Lung (tissue), 12 donors: ENCODE results near the gene CAMK1G. TPM values are rescaled to one million over a fixed set of nuclear protein-coding genes. Genes with fewer than 3 reads are reported as not detected.

Experiments used
- ATAC-seq: fragments of 200-7000 bp; cut with Tn5 transposase; one replicate; pipeline ENCODE4 v1.9.1; 2020; ENCODE audit warnings: moderate number of reproducible peaks; ENCODE audit not compliant: insufficient read depth, low FRiP score
- DNase-seq, 3 donors: peaks; one replicate each; pipeline ENCODE4 v3.0.0-alpha.2; 2013 to 2017
- H3K27ac ChIP-seq, 2 donors: one replicate each; pipeline ENCODE4 v1.5.1; 2013; ENCODE audit warnings: mild to moderate bottlenecking in 2 of 2, moderate library complexity in 2 of 2, control low read depth in 1 of 2, inconsistent platforms in 1 of 2, low read depth in 1 of 2, low read length in 1 of 2
- H3K27me3 ChIP-seq, 3 donors: one replicate each; pipeline ENCODE4 v1.5.1; 2013; ENCODE audit warnings: low read length in 2 of 3; ENCODE audit not compliant: control insufficient read depth in 3 of 3, insufficient read depth in 3 of 3
- H3K36me3 ChIP-seq, 4 donors: one replicate each; pipeline ENCODE4 v1.5.1; 2013; ENCODE audit warnings: low read length in 4 of 4, mild to moderate bottlenecking in 1 of 4, moderate library complexity in 1 of 4; ENCODE audit not compliant: control insufficient read depth in 4 of 4, insufficient read depth in 4 of 4
- H3K4me1 ChIP-seq, 5 donors: one replicate each; pipeline ENCODE4 v1.5.1; 2013; ENCODE audit warnings: low read length in 5 of 5, mild to moderate bottlenecking in 2 of 5, moderate library complexity in 1 of 5; ENCODE audit not compliant: control insufficient read depth in 5 of 5, insufficient read depth in 5 of 5
- H3K4me3 ChIP-seq: one replicate; pipeline ENCODE4 v1.5.1; 2013; ENCODE audit warnings: mild to moderate bottlenecking, control low read depth, moderate library complexity
- H3K9ac ChIP-seq, 2 donors: one replicate each; pipeline ENCODE4 v1.5.1; 2013; ENCODE audit warnings: low read length in 2 of 2, control low read depth in 1 of 2; ENCODE audit not compliant: insufficient read depth in 1 of 2
- H3K9me3 ChIP-seq, 4 donors: one replicate each; pipeline ENCODE4 v1.5.1; 2013; ENCODE audit warnings: low read length in 3 of 4, mild to moderate bottlenecking in 1 of 4, moderate library complexity in 1 of 4; ENCODE audit not compliant: control insufficient read depth in 4 of 4, insufficient read depth in 3 of 4
- WGBS, 2 donors: extraction: QIAGEN DNeasy Blood & Tissue Kit; methylation state at CpG; one replicate each; pipeline ENCODE4 v1.1.7; 2013; 5-methylcytosine and 5-hydroxymethylcytosine counted together
- polyA plus RNA-seq, 2 donors: library from polyadenylated mRNA; stranded (reverse); fragments of 200-250 nt; gene quantifications; one replicate each; pipeline ENCODE4 v1.2.1, GENCODE V29; 2013
- total RNA-seq, 2 donors: library from RNA; depleted of rRNA in 1 of 2; stranded (reverse); fragments of >200 nt in 1 of 2; gene quantifications; one replicate each; pipeline ENCODE4 v1.2.1, GENCODE V29; 2014 to 2021
- TF ChIP-seq, protein P1 (sequence below): IDR thresholded peaks from 2 replicates; pipeline ENCODE4 v1.5.1; 2012; ENCODE audit warnings: mild to moderate bottlenecking; ENCODE audit errors: control extremely low read depth, extremely low read depth
- donor health status: control.
- donor health status: control.
- donor health status: Bipolar disorder and iron deficiency.
- donor health status: healthy.
- donor health status: DM: yes; HTN: yes; CAD: no.

The CAMK1G gene
- total and polyA plus RNA-seq, 4 donors = 0.14 to 2.4 (median 0.80) TPM; not detected in 1

DNA sequence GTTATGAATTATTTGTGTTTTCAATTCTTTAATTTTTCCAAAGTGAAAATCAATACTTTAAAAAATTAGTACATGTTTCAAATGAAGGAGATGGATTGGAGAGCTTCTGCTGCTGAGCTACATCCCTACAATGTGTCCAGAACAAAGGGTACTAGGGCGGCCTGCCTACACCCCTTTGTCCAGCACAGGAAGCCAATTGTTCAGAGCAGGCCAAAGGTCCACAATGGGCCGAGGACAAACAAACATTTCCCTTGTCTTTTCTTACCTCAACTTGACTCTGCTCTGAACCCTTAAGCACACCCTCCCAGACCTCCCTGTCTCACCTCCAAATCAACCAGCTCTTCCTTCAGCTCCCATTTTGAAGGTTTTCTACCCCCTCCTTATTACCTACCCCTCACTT, 39.4 kb upstream of the CAMK1G start:
- H3K36me3 ChIP-seq = no peaks in the 10 kb centered on the region
- TF ChIP-seq, protein P1, sequence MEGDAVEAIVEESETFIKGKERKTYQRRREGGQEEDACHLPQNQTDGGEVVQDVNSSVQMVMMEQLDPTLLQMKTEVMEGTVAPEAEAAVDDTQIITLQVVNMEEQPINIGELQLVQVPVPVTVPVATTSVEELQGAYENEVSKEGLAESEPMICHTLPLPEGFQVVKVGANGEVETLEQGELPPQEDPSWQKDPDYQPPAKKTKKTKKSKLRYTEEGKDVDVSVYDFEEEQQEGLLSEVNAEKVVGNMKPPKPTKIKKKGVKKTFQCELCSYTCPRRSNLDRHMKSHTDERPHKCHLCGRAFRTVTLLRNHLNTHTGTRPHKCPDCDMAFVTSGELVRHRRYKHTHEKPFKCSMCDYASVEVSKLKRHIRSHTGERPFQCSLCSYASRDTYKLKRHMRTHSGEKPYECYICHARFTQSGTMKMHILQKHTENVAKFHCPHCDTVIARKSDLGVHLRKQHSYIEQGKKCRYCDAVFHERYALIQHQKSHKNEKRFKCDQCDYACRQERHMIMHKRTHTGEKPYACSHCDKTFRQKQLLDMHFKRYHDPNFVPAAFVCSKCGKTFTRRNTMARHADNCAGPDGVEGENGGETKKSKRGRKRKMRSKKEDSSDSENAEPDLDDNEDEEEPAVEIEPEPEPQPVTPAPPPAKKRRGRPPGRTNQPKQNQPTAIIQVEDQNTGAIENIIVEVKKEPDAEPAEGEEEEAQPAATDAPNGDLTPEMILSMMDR = no peak
- H3K4me1 ChIP-seq = peaks cover 0 to 33% (median 13%) of the 10 kb centered on the region in 5 donors
- no peak overlapping the region for H3K9ac ChIP-seq
- no peak for DNase-seq
- H3K9me3 ChIP-seq = no peaks in the 10 kb centered on the region
- WGBS, 2 donors = 74 to 89% methylated on average over 2 of the region's 2 CpGs
- H3K27me3 ChIP-seq = peaks cover 0 to 2% (median 0%) of the 10 kb centered on the region in 3 donors
- ATAC-seq = no peak
- no peak overlapping the region for H3K27ac ChIP-seq
- no peak overlapping the region for H3K4me3 ChIP-seq

DNA sequence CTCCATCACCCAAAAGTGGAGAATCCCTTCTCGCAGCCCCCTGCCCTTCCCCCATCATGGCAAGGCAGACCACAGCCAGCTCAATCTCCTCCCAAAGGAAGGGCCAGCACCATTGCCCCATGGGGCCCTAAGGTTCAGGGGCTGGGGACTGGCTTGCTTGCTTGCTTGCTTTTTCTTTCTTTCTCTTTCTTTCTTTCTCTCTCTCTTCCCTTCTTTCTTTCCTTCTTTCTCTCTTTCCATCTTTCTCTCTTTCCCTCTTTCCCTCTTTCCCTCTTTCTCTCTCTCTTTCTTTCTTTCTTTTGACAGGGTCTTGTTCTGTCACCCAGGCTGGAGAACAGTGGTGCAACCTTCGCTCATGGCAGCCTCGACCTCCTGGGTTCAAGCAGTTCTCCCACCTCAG, 38.1 kb upstream of the CAMK1G start:
- Histone ChIP-seq H3K36me3 (no peaks in the 10 kb centered on the region), H3K4me1 (peaks cover 0 to 42% (median 13%) of the 10 kb centered on the region in 5 donors), H3K4me3 (no peak overlapping the region), H3K9me3 (no peaks in the 10 kb centered on the region), H3K9ac (no peak overlapping the region), H3K27me3 (peaks cover 0 to 2% (median 0%) of the 10 kb centered on the region in 3 donors), H3K27ac (no peak overlapping the region)
- 96 to 99% methylated on average over 3 of the region's 3 CpGs for WGBS, 2 donors
- no peak for DNase-seq
- ATAC-seq = no peak
- TF ChIP-seq, protein P1 = no peak

DNA sequence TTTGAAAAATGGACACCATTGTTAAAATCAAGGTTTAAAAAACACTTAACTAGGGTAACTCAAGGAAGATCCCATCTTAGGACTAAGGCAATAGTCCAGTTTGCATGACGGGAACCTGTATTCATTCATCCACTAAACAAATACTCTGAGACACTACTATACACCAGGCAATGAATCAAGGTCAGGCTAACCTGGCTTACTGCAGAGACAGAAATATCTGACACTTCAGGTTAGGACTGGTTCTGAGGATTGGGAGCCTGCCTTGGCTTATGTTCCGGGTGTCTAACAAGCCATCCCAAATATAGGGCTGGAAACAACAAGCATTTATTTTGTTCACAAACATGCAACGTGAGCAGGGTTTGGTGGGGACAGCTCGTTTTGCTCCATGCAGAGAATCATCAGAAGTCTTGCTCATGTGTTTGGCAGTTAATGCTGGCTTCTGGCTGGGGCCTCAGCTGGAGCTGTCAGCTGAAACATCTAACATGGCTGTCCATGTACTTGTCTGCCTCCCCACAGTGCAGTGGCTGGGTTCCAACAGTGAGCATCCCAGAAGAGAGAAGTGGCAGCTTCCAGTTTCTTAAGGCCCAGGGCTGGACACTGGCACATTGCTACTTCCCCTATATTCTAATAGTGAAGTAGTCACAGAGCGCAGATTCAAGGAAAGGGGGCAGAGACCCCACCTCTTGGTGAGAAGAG, 37.0 kb upstream of the CAMK1G start:
- DNase-seq = peak; percentile 87 to 96 (median 90)
- 84 to 85% methylated on average over 5 of the region's 5 CpGs for WGBS, 2 donors

More for the DNA sequence above, 37.0 kb upstream of the CAMK1G start:
- no peak for ATAC-seq
- H3K36me3 ChIP-seq = no peaks in the 10 kb centered on the region
- no peak overlapping the region for H3K4me3 ChIP-seq
- TF ChIP-seq, protein P1 = no peak
- no peak overlapping the region for H3K27ac ChIP-seq
- no peaks in the 10 kb centered on the region for H3K27me3 ChIP-seq
- H3K9me3 ChIP-seq = no peaks in the 10 kb centered on the region
- H3K4me1 ChIP-seq = peaks cover 0 to 42% (median 13%) of the 10 kb centered on the region in 5 donors
- H3K9ac ChIP-seq = no peak overlapping the region
